ENCODE data around the gene PLCH1.
A peak's percentile ranks its signal among the peaks of the same experiment; 100 is the strongest.

The PLCH1 gene

DNA sequence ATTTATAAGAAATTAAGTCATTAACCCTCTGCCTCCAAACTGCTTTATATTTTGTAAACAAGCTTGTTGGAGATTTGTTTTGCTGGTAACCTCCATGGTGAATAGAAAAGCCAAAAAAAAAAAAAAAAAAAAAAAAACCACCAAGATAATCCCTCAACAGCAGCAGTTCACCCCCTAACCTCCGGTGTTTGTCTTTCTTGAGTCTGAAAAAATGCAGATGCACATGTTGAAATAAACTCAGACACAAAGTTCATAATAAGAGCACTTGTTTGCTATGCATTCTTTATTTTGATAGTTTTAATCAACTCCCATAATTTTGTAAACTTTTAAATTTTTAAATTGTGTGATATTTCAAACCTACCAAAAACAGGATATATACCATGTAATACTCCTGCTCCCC is 1.8 kb upstream of the PLCH1 start:
- no peak overlapping the region for H3K4me3 ChIP-seq (ENCODE audit: low read length)
- TF ChIP-seq, protein P1, sequence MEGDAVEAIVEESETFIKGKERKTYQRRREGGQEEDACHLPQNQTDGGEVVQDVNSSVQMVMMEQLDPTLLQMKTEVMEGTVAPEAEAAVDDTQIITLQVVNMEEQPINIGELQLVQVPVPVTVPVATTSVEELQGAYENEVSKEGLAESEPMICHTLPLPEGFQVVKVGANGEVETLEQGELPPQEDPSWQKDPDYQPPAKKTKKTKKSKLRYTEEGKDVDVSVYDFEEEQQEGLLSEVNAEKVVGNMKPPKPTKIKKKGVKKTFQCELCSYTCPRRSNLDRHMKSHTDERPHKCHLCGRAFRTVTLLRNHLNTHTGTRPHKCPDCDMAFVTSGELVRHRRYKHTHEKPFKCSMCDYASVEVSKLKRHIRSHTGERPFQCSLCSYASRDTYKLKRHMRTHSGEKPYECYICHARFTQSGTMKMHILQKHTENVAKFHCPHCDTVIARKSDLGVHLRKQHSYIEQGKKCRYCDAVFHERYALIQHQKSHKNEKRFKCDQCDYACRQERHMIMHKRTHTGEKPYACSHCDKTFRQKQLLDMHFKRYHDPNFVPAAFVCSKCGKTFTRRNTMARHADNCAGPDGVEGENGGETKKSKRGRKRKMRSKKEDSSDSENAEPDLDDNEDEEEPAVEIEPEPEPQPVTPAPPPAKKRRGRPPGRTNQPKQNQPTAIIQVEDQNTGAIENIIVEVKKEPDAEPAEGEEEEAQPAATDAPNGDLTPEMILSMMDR (IDR thresholded peaks at IDR 0.05; ENCODE audit: insufficient read depth, low read depth, low read length, missing control alignments), result no peak
- no peak for DNase-seq (ENCODE audit: low read depth)

DNA sequence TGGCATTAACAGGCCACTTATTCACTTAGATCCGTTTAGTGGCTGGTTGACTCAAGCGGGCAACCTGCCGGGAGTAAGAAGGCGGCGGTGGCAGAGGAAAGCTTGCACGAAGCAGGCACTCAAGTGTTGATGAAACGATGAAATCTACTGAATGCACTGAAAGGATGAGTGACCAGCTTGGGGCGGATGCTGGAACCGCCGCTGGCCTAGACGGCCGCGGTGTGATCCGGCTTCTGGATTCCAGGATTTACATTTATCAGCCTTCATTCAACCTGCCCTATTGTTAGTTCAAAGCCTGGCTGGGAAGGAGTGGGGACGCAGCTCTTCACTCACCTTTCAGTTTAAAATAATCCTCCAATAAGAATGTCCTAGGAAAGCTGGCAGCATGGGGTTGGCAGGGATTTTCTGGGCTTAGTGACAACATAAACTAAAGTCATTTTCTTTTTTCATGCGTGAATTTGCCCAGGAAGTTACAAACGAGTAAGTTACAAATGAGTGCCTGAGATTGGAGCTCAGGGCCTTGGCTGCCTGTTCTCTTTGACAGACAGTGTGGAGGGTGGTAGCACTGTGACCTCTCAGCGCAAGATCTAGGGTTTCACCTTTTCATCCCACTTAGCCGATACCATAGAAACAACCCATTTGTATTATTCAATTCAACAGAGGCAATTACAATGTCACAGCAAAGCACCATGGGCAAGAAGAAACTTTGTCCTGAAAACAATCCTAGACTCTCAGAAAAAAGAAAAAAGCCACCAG is 1.1 kb upstream of the PLCH1 start:
- H3K4me3 ChIP-seq (ENCODE audit: low read length), result peak overlapping the region; percentile 5
- DNase-seq (ENCODE audit: low read depth), result peak; percentile 55
- TF ChIP-seq, protein P1 (IDR thresholded peaks at IDR 0.05; ENCODE audit: insufficient read depth, low read depth, low read length, missing control alignments), result no peak

DNA sequence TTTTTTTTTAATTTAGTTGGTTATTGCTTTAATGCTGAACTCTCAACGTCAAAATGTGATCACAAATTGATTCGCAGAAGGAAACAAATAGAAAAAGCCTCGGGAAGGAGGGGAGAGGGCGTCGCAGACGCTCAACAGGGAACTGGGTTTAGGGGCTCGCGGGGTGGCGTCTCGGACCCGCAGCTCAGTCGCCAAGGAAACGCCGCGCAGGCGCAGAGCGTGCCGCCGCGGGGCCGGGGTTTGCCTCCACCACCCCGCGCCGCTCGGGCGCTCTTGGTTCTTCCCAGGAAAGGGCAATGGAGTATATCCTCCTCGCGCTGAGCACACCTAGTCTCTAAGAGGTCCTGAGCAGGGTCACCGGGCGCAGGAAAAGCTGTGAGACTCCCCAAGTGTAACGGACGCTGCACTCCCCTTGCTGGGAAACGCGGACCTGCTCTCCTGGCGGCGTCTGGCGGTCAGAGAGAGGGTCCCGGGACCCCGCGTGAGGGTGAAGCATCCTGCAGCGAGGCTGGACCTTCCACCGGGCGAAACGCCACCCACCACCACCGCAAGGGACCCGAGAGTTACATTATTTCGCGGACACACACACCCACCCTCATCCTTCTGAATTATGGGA is 753 bp downstream of the PLCH1 start:
- TF ChIP-seq, protein P1 (IDR thresholded peaks at IDR 0.05; ENCODE audit: insufficient read depth, low read depth, low read length, missing control alignments), result no peak
- H3K4me3 ChIP-seq (ENCODE audit: low read length), result peak overlapping the region; percentile 68
- peak; percentile 31 for DNase-seq (ENCODE audit: low read depth)

DNA sequence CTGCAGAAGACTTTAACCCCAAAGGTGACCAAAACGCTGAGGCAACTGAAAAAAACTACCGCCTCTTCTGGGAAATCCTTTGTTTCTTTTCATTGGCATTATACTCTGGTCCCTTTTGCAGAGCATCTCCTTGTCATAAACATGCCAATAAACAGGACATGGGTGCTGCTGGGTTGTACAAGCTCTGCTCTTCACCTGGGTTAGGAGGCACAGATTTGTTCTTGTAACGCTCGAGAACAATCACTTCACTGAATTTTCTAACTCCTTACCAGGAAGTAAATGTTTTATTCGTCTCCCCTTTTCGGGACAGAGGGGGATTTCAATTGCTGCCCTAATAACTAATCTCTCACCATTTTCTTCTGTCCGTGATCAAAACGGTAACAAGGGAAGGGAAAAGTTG is 1.3 kb downstream of the PLCH1 start:
- TF ChIP-seq, protein P1 (IDR thresholded peaks at IDR 0.05; ENCODE audit: insufficient read depth, low read depth, low read length, missing control alignments), result no peak
- no peak for DNase-seq (ENCODE audit: low read depth)
- H3K4me3 ChIP-seq (ENCODE audit: low read length), result peak overlapping the region; percentile 68

DNA sequence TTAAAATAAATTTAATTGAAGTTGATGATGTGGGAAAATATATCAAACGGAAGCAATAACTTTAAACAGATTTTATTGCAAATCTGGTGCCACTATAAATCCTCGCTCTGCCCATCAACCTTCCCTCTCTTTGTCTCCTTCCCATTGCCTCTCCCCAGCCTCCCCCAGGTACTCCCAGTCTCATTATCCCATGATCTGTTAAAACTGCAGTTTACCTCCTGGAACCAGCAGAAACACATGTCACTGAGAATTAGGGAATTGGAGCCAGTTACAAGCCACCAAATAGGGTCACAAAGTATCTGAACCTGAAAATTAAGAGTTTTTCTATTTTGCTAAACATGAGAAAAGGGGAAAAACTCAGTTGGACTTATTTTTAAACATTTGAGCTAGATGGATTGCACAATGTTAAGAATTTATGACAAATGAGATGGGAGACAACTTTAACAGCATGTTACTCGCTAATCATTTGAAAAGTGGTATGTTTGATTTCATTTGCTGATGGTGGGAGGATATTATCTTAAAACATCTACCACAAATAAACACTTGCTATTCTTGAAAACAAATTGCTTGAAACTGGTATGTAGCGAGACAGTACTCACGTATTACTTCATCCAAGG is 2.4 kb downstream of the PLCH1 start:
- TF ChIP-seq, protein P1 (IDR thresholded peaks at IDR 0.05; ENCODE audit: insufficient read depth, low read depth, low read length, missing control alignments), result no peak

DNA sequence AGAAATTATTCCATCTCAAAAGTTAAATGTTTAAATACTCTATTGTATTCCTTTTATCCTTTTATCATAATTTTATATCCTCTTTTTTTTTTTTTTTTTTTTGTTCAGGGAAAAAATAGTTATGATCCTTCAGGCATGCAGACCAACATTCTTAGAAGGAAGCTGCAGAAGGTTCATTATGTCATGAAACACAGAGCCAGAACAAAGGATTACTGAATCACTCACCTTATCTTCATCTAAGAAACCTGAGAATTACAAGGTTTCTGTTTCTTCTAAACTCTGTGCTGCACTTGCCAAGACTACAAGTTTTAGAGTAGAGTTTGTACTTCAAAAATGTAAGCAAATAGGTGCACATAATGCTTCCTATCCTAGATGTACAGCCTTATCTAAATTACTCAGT is 3.3 kb downstream of the PLCH1 start:
- TF ChIP-seq, protein P1 (IDR thresholded peaks at IDR 0.05; ENCODE audit: insufficient read depth, low read depth, low read length, missing control alignments), result no peak
- DNase-seq (ENCODE audit: low read depth), result no peak
- no peak overlapping the region for H3K4me3 ChIP-seq (ENCODE audit: low read length)

More for the DNA sequence above, 2.4 kb downstream of the PLCH1 start:
- DNase-seq (ENCODE audit: low read depth), result no peak
- H3K4me3 ChIP-seq (ENCODE audit: low read length), result no peak overlapping the region

All from epithelial cell of esophagus (primary cell).